Fibroblast of skin of back (primary cell): Measurements from ENCODE around the gene SYNRG.
A peak's percentile ranks its signal among the peaks of the same experiment; 100 is the strongest.
"Not testable (repeated sequence)": the region's sequence is repeated elsewhere in the genome, so short reads cannot be mapped to it uniquely, and the experiment has no call there.

Experiments
- DNase-seq: peaks from one replicate; pipeline ENCODE4 v3.0.0-alpha.2; 2013

SYNRG gene

GRCh38 chr17:37543637-37544052 is 65.6 kb downstream of the SYNRG start:
- no peak for DNase-seq

- peak; percentile 70 for DNase-seq
Measured at GRCh38 chr17:37541880-37542660, 67.1 kb downstream of the SYNRG start.

- no peak for DNase-seq
Measured at GRCh38 chr17:37538981-37539659, 70.1 kb downstream of the SYNRG start.

GRCh38 chr17:37535906-37536305 is 73.3 kb downstream of the SYNRG start:
- no peak for DNase-seq

- DNase-seq, result no peak
Measured at GRCh38 chr17:37532756-37533155, 76.5 kb downstream of the SYNRG start.

- DNase-seq, result peak; percentile 12
Measured at GRCh38 chr17:37530420-37530819, 78.8 kb downstream of the SYNRG start.

- DNase-seq, result peak; percentile 53
Measured at GRCh38 chr17:37527249-37527851, 81.9 kb downstream of the SYNRG start.

GRCh38 chr17:37523715-37524219 is 85.5 kb downstream of the SYNRG start:
- DNase-seq, result no peak

GRCh38 chr17:37521821-37522220 is 87.4 kb downstream of the SYNRG start:
- DNase-seq, result no peak

- DNase-seq, result no peak
Measured at GRCh38 chr17:37520174-37520573, 89.0 kb downstream of the SYNRG start.

GRCh38 chr17:37519251-37519985 is 89.8 kb downstream of the SYNRG start:
- no peak for DNase-seq

- DNase-seq, result no peak
Measured at GRCh38 chr17:37518826-37519225, 90.4 kb downstream of the SYNRG start.

GRCh38 chr17:37517881-37518280 is 91.3 kb downstream of the SYNRG start:
- DNase-seq, result no peak

- DNase-seq, result peak; percentile 90
Measured at GRCh38 chr17:37516127-37516571, 93.1 kb downstream of the SYNRG start.

GRCh38 chr17:37513711-37514110 is 95.5 kb downstream of the SYNRG start:
- no peak for DNase-seq

GRCh38 chr17:37512442-37513068 is 96.7 kb downstream of the SYNRG start:
- DNase-seq, result no peak

GRCh38 chr17:37511642-37512041 is 97.6 kb downstream of the SYNRG start:
- not testable (repeated sequence) for DNase-seq

- no peak for DNase-seq
Measured at GRCh38 chr17:37510056-37510455, 99.2 kb downstream of the SYNRG start.

- no peak for DNase-seq
Measured at GRCh38 chr17:37507111-37507510, 102.1 kb downstream of the SYNRG start.

GRCh38 chr17:37506678-37507077 is 102.5 kb downstream of the SYNRG start:
- DNase-seq, result peak; percentile 39

GRCh38 chr17:37505333-37505732 is 103.9 kb downstream of the SYNRG start:
- no peak for DNase-seq

GRCh38 chr17:37503148-37503547 is 106.1 kb downstream of the SYNRG start:
- no peak for DNase-seq
